Ovary (tissue), 9 donors: ENCODE results near the gene MMP3. TPM values are rescaled to one million over a fixed set of nuclear protein-coding genes. Genes with fewer than 3 reads are reported as not detected.

ENCODE experiments used
- DNase-seq, 5 donors: peaks; one replicate each; pipeline ENCODE4 v3.0.0-alpha.2; 2019 to 2020
- H3K27ac ChIP-seq, 2 donors: fragments of 200-600 bp; one replicate each; pipeline versions ENCODE4 v1.5.1 to v1.8.0; 2019 to 2022
- H3K27me3 ChIP-seq: fragments of 200-600 bp; one replicate; pipeline ENCODE4 v1.8.0; 2022
- H3K36me3 ChIP-seq: fragments of 200-600 bp; sonication (generic); one replicate; pipeline ENCODE4 v1.5.1; 2019
- H3K4me1 ChIP-seq: one replicate; pipeline ENCODE4 v1.8.1; 2013; ENCODE audit warnings: mild to moderate bottlenecking, moderate library complexity; ENCODE audit not compliant: insufficient read depth
- H3K4me3 ChIP-seq: fragments of 200-600 bp; sonication (generic); one replicate; pipeline ENCODE4 v1.5.1; 2017
- H3K9me3 ChIP-seq, 2 donors: fragments of 200-600 bp in 1 of 2; sonication (generic) in 1 of 2; one replicate each; pipeline versions ENCODE4 v1.5.1 to v1.8.1; 2013 to 2019; ENCODE audit warnings: mild to moderate bottlenecking in 1 of 2, moderate library complexity in 1 of 2
- EP300 ChIP-seq: sonication (generic); formaldehyde crosslinking; IDR thresholded peaks from one replicate; pipeline ENCODE4 v1.6.1; 2017; ENCODE audit warnings: antibody characterized with exemption
- POLR2A ChIP-seq: fragments of 450-650 bp; IDR thresholded peaks from one replicate; pipeline ENCODE4 v1.6.1; 2017; ENCODE audit warnings: antibody characterized with exemption, mild to moderate bottlenecking, moderate library complexity
- WGBS, 3 donors: extraction: QIAGEN DNeasy Blood & Tissue Kit in 1 of 3; methylation state at CpG; one replicate each; pipeline versions ENCODE4 v1.1.5 to v1.1.7; 2013 to 2017; 5-methylcytosine and 5-hydroxymethylcytosine counted together
- intact Hi-C, 4 donors: fragments of 100-400 bp; cut with DNase I; formaldehyde crosslinking; loops; one replicate each; pipeline versions ENCODE4 v1.11.0 to v1.15.1; 2022 to 2023
- polyA plus RNA-seq, 2 donors: library from polyadenylated mRNA; stranded (reverse); fragments of 200-250 nt in 1 of 2; fragments of 350-450 nt in 1 of 2; fragmentation: Illumina TruSeq in 1 of 2; extraction: RNeasy Lipid Tissue Mini Kit (QIAGEN cat#74804) in 1 of 2; gene quantifications; one replicate each; pipeline ENCODE4 v1.2.3, GENCODE V29; 2013 to 2014
- total RNA-seq, 7 donors: library from RNA; depleted of rRNA in 2 of 7; stranded (reverse); fragments of >200 nt in 2 of 7; fragmentation: NEBNext Ultra II Directional in 3 of 7; extraction: Animal tissue kit (Norgen Biotek cat#: 25700) in 3 of 7; gene quantifications; one replicate each; pipeline versions ENCODE4 v1.1.0 to v1.2.4, GENCODE V29; 2016 to 2023
- TF ChIP-seq, protein P1 (sequence below), 3 donors: fragments of 450-650 bp in 2 of 3; fragments of 200-600 bp in 1 of 3; IDR thresholded peaks; one replicate each; pipeline versions ENCODE4 v1.5.1 to v1.8.0; 2016 to 2022; ENCODE audit warnings: antibody characterized with exemption in 3 of 3, mild to moderate bottlenecking in 1 of 3
- donor health status: DM: no; HTN: no; CAD: no; lungs with moderate emphysema.
- donor health status: DM: no; HTN: no; CAD: no.
- donor health status: Bipolar disorder and iron deficiency.
- donor health status: DM: yes; HTN: yes; CAD: no.
- donor health status: DM: no; HTN: no; CAD: no.
- donor health status: DM: yes; HTN: yes; CAD: no.

Gene MMP3
- total and polyA plus RNA-seq, 9 donors: 0.04 to 0.37 (median 0.35) TPM; not detected in 6

DNA sequence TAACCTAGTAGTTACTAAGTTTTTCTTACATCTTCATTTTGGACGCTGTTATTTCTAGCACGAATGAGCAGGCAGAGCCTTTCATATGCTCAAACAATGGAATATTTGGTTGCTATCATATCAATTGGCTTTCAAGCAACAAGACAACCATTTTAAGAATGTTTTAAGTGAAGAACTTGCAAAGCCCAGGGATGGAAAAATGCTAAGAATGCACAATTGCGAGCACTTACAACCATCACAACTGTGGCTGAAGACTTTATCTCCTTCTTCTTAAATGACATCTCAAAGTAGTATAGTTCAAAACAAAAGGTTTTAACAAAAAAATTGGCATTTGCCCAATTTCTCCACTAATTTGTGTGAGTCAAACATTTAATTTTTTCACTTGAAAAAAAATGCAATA lies 37.1 kb downstream of the MMP3 start:
- no peak for DNase-seq
- 17 to 47% (median 27%) methylated on average over 3 of the region's 3 CpGs for WGBS, 3 donors
- Histone ChIP-seq H3K4me1 (no peaks in the 10 kb centered on the region), H3K36me3 (no peaks in the 10 kb centered on the region), H3K27ac (no peak overlapping the region), H3K9me3 (no peaks in the 10 kb centered on the region), H3K27me3 (no peaks in the 10 kb centered on the region), H3K4me3 (no peak overlapping the region)
- intact Hi-C loops: no loop called here
- TF ChIP-seq EP300 (no peak), POLR2A (no peak)
- TF ChIP-seq, protein P1, sequence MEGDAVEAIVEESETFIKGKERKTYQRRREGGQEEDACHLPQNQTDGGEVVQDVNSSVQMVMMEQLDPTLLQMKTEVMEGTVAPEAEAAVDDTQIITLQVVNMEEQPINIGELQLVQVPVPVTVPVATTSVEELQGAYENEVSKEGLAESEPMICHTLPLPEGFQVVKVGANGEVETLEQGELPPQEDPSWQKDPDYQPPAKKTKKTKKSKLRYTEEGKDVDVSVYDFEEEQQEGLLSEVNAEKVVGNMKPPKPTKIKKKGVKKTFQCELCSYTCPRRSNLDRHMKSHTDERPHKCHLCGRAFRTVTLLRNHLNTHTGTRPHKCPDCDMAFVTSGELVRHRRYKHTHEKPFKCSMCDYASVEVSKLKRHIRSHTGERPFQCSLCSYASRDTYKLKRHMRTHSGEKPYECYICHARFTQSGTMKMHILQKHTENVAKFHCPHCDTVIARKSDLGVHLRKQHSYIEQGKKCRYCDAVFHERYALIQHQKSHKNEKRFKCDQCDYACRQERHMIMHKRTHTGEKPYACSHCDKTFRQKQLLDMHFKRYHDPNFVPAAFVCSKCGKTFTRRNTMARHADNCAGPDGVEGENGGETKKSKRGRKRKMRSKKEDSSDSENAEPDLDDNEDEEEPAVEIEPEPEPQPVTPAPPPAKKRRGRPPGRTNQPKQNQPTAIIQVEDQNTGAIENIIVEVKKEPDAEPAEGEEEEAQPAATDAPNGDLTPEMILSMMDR (IDR thresholded peaks at IDR 0.05): no peak

DNA sequence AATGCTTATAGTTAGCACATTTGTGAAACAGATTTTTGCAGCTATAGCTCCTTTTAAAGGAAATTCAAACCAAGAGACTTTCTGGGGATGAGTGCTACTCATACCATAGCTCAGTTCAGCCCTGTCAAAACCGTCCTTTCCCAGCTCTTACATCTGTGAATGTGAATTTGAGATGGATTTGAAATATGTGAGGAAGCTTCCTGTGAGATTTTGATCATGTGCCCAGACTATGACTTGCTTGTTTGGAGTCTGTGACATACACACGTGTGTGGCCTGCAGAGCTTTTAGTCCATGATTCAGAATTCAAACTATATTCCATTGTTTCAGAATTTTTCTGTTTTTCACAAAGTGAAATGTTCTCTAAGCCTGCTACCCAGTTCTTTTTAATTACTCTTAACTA lies 41.1 kb downstream of the MMP3 start:
- Histone ChIP-seq H3K4me3 (no peak overlapping the region), H3K36me3 (no peaks in the 10 kb centered on the region), H3K27ac (no peak overlapping the region), H3K9me3 (no peaks in the 10 kb centered on the region), H3K4me1 (no peaks in the 10 kb centered on the region), H3K27me3 (no peaks in the 10 kb centered on the region)
- no peak for DNase-seq
- TF ChIP-seq, protein P1 (IDR thresholded peaks at IDR 0.05): no peak
- no peak for TF ChIP-seq POLR2A
- no peak for TF ChIP-seq EP300
- WGBS, 3 donors: 48 to 57% (median 55%) methylated on average over 2 of the region's 2 CpGs
- intact Hi-C loops: no loop called here

DNA sequence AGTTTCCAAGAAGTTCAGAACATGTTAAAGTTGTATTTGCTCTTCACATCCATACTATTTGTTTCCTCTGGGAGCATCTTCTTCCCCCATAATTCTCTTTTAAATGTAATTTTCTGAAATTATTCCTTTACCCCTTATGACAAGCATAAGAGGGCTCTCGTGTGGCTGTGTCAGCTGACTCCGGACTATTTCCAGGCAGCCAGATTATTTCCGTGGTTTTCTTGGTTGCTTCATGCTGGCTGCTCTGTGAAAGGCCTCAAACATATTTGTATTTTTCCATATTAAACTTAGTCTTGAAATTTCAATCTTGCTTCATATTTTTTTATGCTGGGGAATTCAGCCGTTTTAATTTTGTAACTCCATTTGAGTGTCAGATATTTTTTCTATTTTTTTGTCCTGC lies 42.6 kb downstream of the MMP3 start:
- DNase-seq: no peak
- Histone ChIP-seq H3K9me3 (no peaks in the 10 kb centered on the region), H3K4me3 (no peak overlapping the region), H3K27me3 (no peaks in the 10 kb centered on the region), H3K27ac (no peak overlapping the region), H3K4me1 (no peaks in the 10 kb centered on the region), H3K36me3 (no peaks in the 10 kb centered on the region)
- TF ChIP-seq POLR2A (no peak), EP300 (no peak)
- 67 to 75% (median 73%) methylated on average over 4 of the region's 4 CpGs for WGBS, 3 donors
- intact Hi-C loops: no loop called here

DNA sequence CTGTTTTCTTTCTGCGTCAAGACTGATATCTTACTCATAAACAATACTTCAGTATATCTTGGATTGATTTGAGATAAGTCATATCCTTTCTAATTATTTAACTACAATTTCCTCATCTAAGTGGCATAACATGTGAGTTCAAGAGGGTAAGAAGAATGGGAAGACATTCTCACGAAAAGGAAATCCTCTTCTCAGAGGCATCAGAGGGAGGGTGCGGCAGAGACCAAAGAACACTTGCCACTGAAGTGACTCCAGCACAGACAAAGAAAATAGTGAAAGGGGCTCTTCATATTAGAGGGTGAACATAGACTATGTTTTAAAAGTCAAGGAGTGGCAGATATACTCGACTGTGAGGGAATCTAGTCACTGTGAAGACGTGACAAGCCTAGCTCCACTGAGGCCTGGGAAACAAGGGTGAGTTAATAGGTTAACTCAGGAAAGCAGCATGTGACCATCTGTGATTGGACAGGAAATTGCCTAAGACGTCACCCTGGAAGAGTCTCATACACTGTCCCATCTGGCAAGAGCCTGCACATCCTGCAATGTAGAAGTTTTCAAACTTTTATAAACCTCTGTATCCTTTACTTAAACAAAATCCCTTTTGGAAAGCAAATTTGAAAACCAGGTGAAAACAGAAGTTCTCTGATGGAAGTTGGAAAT lies 43.6 kb downstream of the MMP3 start:
- no peak overlapping the region for H3K4me3 ChIP-seq
- intact Hi-C loops: no loop called here
- TF ChIP-seq, protein P1 (IDR thresholded peaks at IDR 0.05): no peak
- no peak for TF ChIP-seq POLR2A
- TF ChIP-seq EP300: no peak
- no peaks in the 10 kb centered on the region for H3K9me3 ChIP-seq
- WGBS, 3 donors: 64 to 69% (median 67%) methylated on average over 6 of the region's 6 CpGs
- H3K27me3 ChIP-seq: no peaks in the 10 kb centered on the region
- H3K36me3 ChIP-seq: no peaks in the 10 kb centered on the region
- no peaks in the 10 kb centered on the region for H3K4me1 ChIP-seq
- no peak overlapping the region for H3K27ac ChIP-seq
- no peak for DNase-seq

DNA sequence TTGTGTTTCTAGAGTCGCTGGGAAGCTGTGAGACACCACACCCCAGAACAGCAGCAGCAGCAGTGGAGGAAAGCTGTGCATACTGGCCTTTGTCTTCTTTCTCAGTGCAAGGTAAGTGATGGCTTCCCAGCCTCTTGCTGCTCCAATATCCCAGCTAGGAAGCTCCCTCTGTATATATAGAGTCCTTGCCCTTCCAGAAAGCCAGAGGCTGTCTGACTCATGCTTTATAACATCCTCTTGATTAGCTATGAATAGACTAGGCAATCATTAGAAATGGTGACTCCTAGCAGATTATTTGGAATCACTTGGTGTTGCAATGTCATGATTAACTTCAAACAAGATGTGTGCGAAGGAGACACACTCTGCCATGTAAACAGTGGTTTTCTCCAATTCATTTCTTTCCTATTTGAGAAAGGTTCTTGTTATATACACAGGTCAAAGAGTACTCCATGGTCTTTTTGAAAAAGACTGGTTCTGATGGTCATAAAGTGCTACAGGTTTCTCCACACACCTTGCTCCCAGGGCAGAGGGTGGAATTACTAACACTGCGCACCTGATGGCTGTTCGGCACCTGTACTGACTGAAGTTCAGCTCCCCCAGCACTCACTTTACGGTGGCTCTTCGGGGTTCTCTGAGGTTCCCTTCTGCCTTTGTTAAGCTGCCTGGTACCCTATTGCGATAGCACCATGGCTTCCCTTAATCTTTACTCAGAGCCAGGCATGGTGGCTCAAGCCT lies 45.2 kb downstream of the MMP3 start, which contains the start of gene MMP1:
Gene MMP1 (minus strand): TSS at position 149 of the 735 bp plus-strand sequence. CDS start 68 bp downstream, at position 81.
- Histone ChIP-seq H3K9me3 (no peaks in the 10 kb centered on the region), H3K36me3 (no peaks in the 10 kb centered on the region), H3K27me3 (no peaks in the 10 kb centered on the region), H3K4me1 (no peaks in the 10 kb centered on the region), H3K27ac (no peak within 1 kb of the TSS), H3K4me3 (no peak within 1 kb of the TSS)
- WGBS, 3 donors: 89 to 91% (median 91%) methylated on average over 7 of the region's 7 CpGs
- TF ChIP-seq EP300 (no peak), POLR2A (no peak)
- TF ChIP-seq, protein P1 (IDR thresholded peaks at IDR 0.05): no peak
- intact Hi-C loops: no loop called here
- no peak for DNase-seq
